ENCODE data around the gene MAD1L1. TPM values are rescaled to one million over a fixed set of nuclear protein-coding genes. Genes with fewer than 3 reads are reported as not detected.

Gene MAD1L1
- total and polyA plus RNA-seq, 4 donors, result 12.8 to 20.7 (median 16.5) TPM

- H3K36me3 ChIP-seq (ENCODE audit: control insufficient read depth in 4 of 4, insufficient read depth in 3 of 4, low read depth in 1 of 4, low read length in 3 of 4), result peaks cover 6 to 61% (median 29%) of the 10 kb centered on the region in 4 donors
- TF ChIP-seq EGR1 (IDR thresholded peaks at IDR 0.05; ENCODE audit: low read depth in 2 of 2) (no peak), FOXA1 (IDR thresholded peaks at IDR 0.05) (no peak), ZBTB33 (IDR thresholded peaks at IDR 0.05) (no peak), RXRA (IDR thresholded peaks at IDR 0.05) (no peak), CTCF (IDR thresholded peaks at IDR 0.05; ENCODE audit: low read depth, low read length, missing input control) (no peak), HNF4G (IDR thresholded peaks at IDR 0.05) (no peak), JUND (IDR thresholded peaks at IDR 0.05) (no peak), RAD21 (IDR thresholded peaks at IDR 0.05) (no peak), NR2F2 (IDR thresholded peaks at IDR 0.05) (no peak), MAX (IDR thresholded peaks at IDR 0.05) (no peak), FOXA2 (IDR thresholded peaks at IDR 0.05) (no peak), GABPA (IDR thresholded peaks at IDR 0.05 in 1 of 2, conservative IDR thresholded peaks at IDR 0.05 in 1 of 2) (no peak), ATF3 (IDR thresholded peaks at IDR 0.05) (no peak)
- H3K27me3 ChIP-seq (ENCODE audit: control insufficient read depth in 4 of 4, insufficient read depth in 4 of 4, low read length in 3 of 4), result no peaks in the 10 kb centered on the region
- H3K4me1 ChIP-seq (ENCODE audit: control insufficient read depth in 4 of 4, insufficient read depth in 4 of 4, low read length in 3 of 4), result no peaks in the 10 kb centered on the region
- WGBS, result 96% methylated on average over 15 of the region's 15 CpGs
- no peak overlapping the region for H3K4me3 ChIP-seq (ENCODE audit: low read depth in 1 of 3, low read length in 3 of 3)
- no peak for DNase-seq (ENCODE audit: low spot score)
- no peak overlapping the region for H3K27ac ChIP-seq (ENCODE audit: low read depth in 1 of 2, low read length in 2 of 2)
- no peaks in the 10 kb centered on the region for H3K9me3 ChIP-seq (ENCODE audit: control insufficient read depth in 4 of 4, low read length in 3 of 4)
- no peak overlapping the region for H3K9ac ChIP-seq (ENCODE audit: low read depth in 1 of 2, low read length in 2 of 2)
Observed at GRCh38 chr7:2213551-2214215, 19.1 kb downstream of the MAD1L1 start.

- Histone ChIP-seq H3K9me3 (ENCODE audit: control insufficient read depth in 4 of 4, low read length in 3 of 4) (no peaks in the 10 kb centered on the region), H3K9ac (ENCODE audit: low read depth in 1 of 2, low read length in 2 of 2) (no peak overlapping the region), H3K4me3 (ENCODE audit: low read depth in 1 of 3, low read length in 3 of 3) (no peak overlapping the region), H3K36me3 (ENCODE audit: control insufficient read depth in 4 of 4, insufficient read depth in 3 of 4, low read depth in 1 of 4, low read length in 3 of 4) (peaks cover 6 to 64% (median 29%) of the 10 kb centered on the region in 4 donors), H3K4me1 (ENCODE audit: control insufficient read depth in 4 of 4, insufficient read depth in 4 of 4, low read length in 3 of 4) (no peaks in the 10 kb centered on the region), H3K27ac (ENCODE audit: low read depth in 1 of 2, low read length in 2 of 2) (no peak overlapping the region), H3K27me3 (ENCODE audit: control insufficient read depth in 4 of 4, insufficient read depth in 4 of 4, low read length in 3 of 4) (no peaks in the 10 kb centered on the region)
- no peak for DNase-seq (ENCODE audit: low spot score)
- TF ChIP-seq EGR1 (IDR thresholded peaks at IDR 0.05; ENCODE audit: low read depth in 2 of 2) (no peak), HNF4G (IDR thresholded peaks at IDR 0.05) (no peak), YY1 (IDR thresholded peaks at IDR 0.05) (no peak)
- 99% methylated on average over 10 of the region's 10 CpGs for WGBS
Observed at GRCh38 chr7:2212906-2213305, 19.8 kb downstream of the MAD1L1 start.

- Histone ChIP-seq H3K4me3 (ENCODE audit: low read depth in 1 of 3, low read length in 3 of 3) (no peak overlapping the region), H3K4me1 (ENCODE audit: control insufficient read depth in 4 of 4, insufficient read depth in 4 of 4, low read length in 3 of 4) (no peaks in the 10 kb centered on the region), H3K9ac (ENCODE audit: low read depth in 1 of 2, low read length in 2 of 2) (no peak overlapping the region), H3K27me3 (ENCODE audit: control insufficient read depth in 4 of 4, insufficient read depth in 4 of 4, low read length in 3 of 4) (no peaks in the 10 kb centered on the region), H3K36me3 (ENCODE audit: control insufficient read depth in 4 of 4, insufficient read depth in 3 of 4, low read depth in 1 of 4, low read length in 3 of 4) (peaks cover 3 to 62% (median 23%) of the 10 kb centered on the region in 4 donors), H3K27ac (ENCODE audit: low read depth in 1 of 2, low read length in 2 of 2) (no peak overlapping the region), H3K9me3 (ENCODE audit: control insufficient read depth in 4 of 4, low read length in 3 of 4) (no peaks in the 10 kb centered on the region)
- no peak for DNase-seq (ENCODE audit: low spot score)
- 97% methylated on average over 13 of the region's 13 CpGs for whole genome bisulfite sequencing
- TF ChIP-seq GABPA (IDR thresholded peaks at IDR 0.05 in 1 of 2, conservative IDR thresholded peaks at IDR 0.05 in 1 of 2), result no peak
- no peak for TF ChIP-seq TAF1 (conservative IDR thresholded peaks at IDR 0.05)
- TF ChIP-seq FOXA2 (IDR thresholded peaks at IDR 0.05), result no peak
- TF ChIP-seq YY1 (IDR thresholded peaks at IDR 0.05), result no peak
- no peak for TF ChIP-seq HNF4G (IDR thresholded peaks at IDR 0.05)
- TF ChIP-seq FOXA1 (IDR thresholded peaks at IDR 0.05), result no peak
- no peak for TF ChIP-seq NR2F2 (IDR thresholded peaks at IDR 0.05)
- TF ChIP-seq MAX (IDR thresholded peaks at IDR 0.05), result no peak
- TF ChIP-seq CTCF (IDR thresholded peaks at IDR 0.05; ENCODE audit: low read depth, low read length, missing input control), result no peak
- TF ChIP-seq SP1 (IDR thresholded peaks at IDR 0.05), result no peak
- no peak for TF ChIP-seq RAD21 (IDR thresholded peaks at IDR 0.05)
- TF ChIP-seq ATF3 (IDR thresholded peaks at IDR 0.05), result no peak
Observed at GRCh38 chr7:2211926-2212325, 20.8 kb downstream of the MAD1L1 start.
